ENCODE data around the gene ATXN7L3B.

ATXN7L3B gene

DNA sequence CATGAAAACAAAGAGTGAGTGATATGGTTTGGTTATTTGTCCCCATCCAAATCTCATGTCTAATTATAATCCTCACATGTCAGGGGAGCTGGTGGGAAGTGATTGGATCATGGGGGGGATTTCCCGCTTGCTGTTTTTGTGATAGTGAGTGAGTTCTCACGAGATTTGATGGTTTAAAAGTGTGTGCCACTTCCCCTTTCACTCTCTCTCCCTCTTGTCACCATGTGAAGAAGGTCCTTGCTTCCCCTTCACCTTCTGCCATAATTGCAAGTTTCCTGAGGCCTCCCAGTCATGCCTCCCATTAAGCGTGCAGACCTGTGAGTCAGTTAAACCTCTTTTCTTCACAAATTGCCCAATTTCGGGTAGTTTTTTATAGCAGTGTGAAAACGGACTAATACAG lies 2.1 kb upstream of the ATXN7L3B start:
- Histone ChIP-seq H3K9me2 (replicated peaks; ENCODE audit: insufficient read depth, low read length) (no peaks in the 10 kb centered on the region), H3K9ac (ENCODE audit: low read length) (no peak overlapping the region), H3K36me3 (ENCODE audit: low read length) (no peaks in the 10 kb centered on the region), H3K79me2 (ENCODE audit: insufficient read depth, low read length) (peaks cover 29% of the 10 kb centered on the region), H3F3A (ENCODE audit: insufficient read depth) (peaks cover 8% of the 10 kb centered on the region), H3K27ac (ENCODE audit: low read depth, low read length) (no peak overlapping the region), H3K4me3 (ENCODE audit: insufficient read depth, low read length, poor library complexity, severe bottlenecking) (no peak overlapping the region), H4K20me1 (ENCODE audit: low read depth, low read length) (peaks cover 19% of the 10 kb centered on the region), H3K9me3 (ENCODE audit: insufficient read depth, low read length) (peaks cover 5% of the 10 kb centered on the region; the same call in 1 of the 2 replicates), H3K27me3 (ENCODE audit: low read length) (no peaks in the 10 kb centered on the region), H2AFZ (ENCODE audit: low read depth, low read length, severe bottlenecking) (peak overlapping the region; percentile 25), H3K4me2 (ENCODE audit: low read depth, low read length, poor library complexity, severe bottlenecking) (no peak overlapping the region)
- no peak for TF ChIP-seq EZH2phosphoT487 (conservative IDR thresholded peaks at IDR 0.05; ENCODE audit: low read length)
- TF ChIP-seq, protein P1, sequence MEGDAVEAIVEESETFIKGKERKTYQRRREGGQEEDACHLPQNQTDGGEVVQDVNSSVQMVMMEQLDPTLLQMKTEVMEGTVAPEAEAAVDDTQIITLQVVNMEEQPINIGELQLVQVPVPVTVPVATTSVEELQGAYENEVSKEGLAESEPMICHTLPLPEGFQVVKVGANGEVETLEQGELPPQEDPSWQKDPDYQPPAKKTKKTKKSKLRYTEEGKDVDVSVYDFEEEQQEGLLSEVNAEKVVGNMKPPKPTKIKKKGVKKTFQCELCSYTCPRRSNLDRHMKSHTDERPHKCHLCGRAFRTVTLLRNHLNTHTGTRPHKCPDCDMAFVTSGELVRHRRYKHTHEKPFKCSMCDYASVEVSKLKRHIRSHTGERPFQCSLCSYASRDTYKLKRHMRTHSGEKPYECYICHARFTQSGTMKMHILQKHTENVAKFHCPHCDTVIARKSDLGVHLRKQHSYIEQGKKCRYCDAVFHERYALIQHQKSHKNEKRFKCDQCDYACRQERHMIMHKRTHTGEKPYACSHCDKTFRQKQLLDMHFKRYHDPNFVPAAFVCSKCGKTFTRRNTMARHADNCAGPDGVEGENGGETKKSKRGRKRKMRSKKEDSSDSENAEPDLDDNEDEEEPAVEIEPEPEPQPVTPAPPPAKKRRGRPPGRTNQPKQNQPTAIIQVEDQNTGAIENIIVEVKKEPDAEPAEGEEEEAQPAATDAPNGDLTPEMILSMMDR (IDR thresholded peaks at IDR 0.05; ENCODE audit: insufficient read depth, low read length, poor library complexity, severe bottlenecking), result no peak

- Histone ChIP-seq H2AFZ (ENCODE audit: low read depth, low read length, severe bottlenecking) (peak overlapping the region; percentile 39), H3K79me2 (ENCODE audit: insufficient read depth, low read length) (peaks cover 45% of the 10 kb centered on the region), H3K4me2 (ENCODE audit: low read depth, low read length, poor library complexity, severe bottlenecking) (peak overlapping the region; percentile 84), H3K9me2 (replicated peaks; ENCODE audit: insufficient read depth, low read length) (no peaks in the 10 kb centered on the region), H4K20me1 (ENCODE audit: low read depth, low read length) (peaks cover 36% of the 10 kb centered on the region), H3K27ac (ENCODE audit: low read depth, low read length) (peak overlapping the region; percentile 95), H3K9me3 (ENCODE audit: insufficient read depth, low read length) (peaks cover 5% of the 10 kb centered on the region; the same call in 1 of the 2 replicates), H3K27me3 (ENCODE audit: low read length) (no peaks in the 10 kb centered on the region), H3K36me3 (ENCODE audit: low read length) (peaks cover 12% of the 10 kb centered on the region), H3K4me3 (ENCODE audit: insufficient read depth, low read length, poor library complexity, severe bottlenecking) (peak overlapping the region; percentile 88), H3F3A (ENCODE audit: insufficient read depth) (peaks cover 12% of the 10 kb centered on the region), H3K9ac (ENCODE audit: low read length) (peak overlapping the region; percentile 87)
- no peak for TF ChIP-seq EZH2phosphoT487 (conservative IDR thresholded peaks at IDR 0.05; ENCODE audit: low read length)
- TF ChIP-seq, protein P1 (IDR thresholded peaks at IDR 0.05; ENCODE audit: insufficient read depth, low read length, poor library complexity, severe bottlenecking), result peak; percentile 84
These were observed 419 bp upstream of the ATXN7L3B start for GRCh38 chr12:74537126-74537706.

DNA sequence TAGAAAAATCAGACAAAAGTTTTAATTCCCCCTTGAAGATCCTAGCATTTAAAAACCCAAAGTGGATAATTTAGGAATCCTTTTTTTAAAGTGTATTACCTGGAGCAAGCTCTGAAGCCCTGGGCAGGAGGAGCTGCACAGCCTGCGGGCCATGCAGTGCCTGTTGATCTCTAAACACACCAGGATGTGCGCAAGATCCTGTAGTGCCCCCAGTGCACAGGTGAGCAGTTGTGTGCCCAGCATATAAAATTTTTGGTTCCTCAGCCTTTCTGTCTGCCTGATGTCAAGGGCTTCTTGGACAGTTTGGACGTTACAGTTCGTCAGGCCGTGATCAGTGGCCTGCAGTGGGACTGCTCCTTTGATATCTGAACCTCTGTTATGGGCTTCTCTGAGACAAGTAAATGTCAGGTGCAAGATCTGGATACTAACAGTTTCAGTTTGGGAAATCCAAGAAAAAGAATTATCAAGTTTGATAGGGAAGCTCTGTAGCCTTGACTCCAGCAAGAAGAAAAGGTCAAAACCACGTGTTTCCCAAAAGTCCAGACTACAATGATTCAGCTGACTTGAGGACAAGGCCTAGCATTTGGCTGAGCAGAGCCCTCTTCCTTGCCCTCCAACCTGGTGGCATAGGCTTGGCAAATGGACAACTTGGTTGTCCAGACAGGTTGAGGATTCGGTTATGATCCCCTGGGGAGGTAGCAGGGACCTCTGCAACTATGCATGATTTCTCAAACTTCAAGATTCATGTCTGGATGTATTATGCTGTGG lies 1.0 kb downstream of the ATXN7L3B start:
- Histone ChIP-seq H3K27ac (ENCODE audit: low read depth, low read length) (peak overlapping the region; percentile 95), H3K36me3 (ENCODE audit: low read length) (peaks cover 23% of the 10 kb centered on the region), H3K79me2 (ENCODE audit: insufficient read depth, low read length) (peaks cover 60% of the 10 kb centered on the region), H3K9me3 (ENCODE audit: insufficient read depth, low read length) (peaks cover 5% of the 10 kb centered on the region; the same call in 1 of the 2 replicates), H3K9ac (ENCODE audit: low read length) (peak overlapping the region; percentile 87), H2AFZ (ENCODE audit: low read depth, low read length, severe bottlenecking) (no peak overlapping the region), H3K9me2 (replicated peaks; ENCODE audit: insufficient read depth, low read length) (no peaks in the 10 kb centered on the region), H3K4me2 (ENCODE audit: low read depth, low read length, poor library complexity, severe bottlenecking) (peak overlapping the region; percentile 84), H3F3A (ENCODE audit: insufficient read depth) (peaks cover 26% of the 10 kb centered on the region), H3K4me3 (ENCODE audit: insufficient read depth, low read length, poor library complexity, severe bottlenecking) (peak overlapping the region; percentile 88), H3K27me3 (ENCODE audit: low read length) (no peaks in the 10 kb centered on the region), H4K20me1 (ENCODE audit: low read depth, low read length) (peaks cover 50% of the 10 kb centered on the region)
- TF ChIP-seq EZH2phosphoT487 (conservative IDR thresholded peaks at IDR 0.05; ENCODE audit: low read length), result no peak
- TF ChIP-seq, protein P1 (IDR thresholded peaks at IDR 0.05; ENCODE audit: insufficient read depth, low read length, poor library complexity, severe bottlenecking), result no peak

Measured in SU-DHL-6 (cell line).